Ovary (tissue), 3 donors: ENCODE data around the gene CNNM1.

ENCODE experiments used
- POLR2A ChIP-seq: fragments of 450-650 bp; IDR thresholded peaks from one replicate; pipeline ENCODE4 v1.6.1; 2017; ENCODE audit warnings: antibody characterized with exemption, mild to moderate bottlenecking, moderate library complexity
- TF ChIP-seq, protein P1 (sequence below), 3 donors: fragments of 450-650 bp in 2 of 3; fragments of 200-600 bp in 1 of 3; IDR thresholded peaks; one replicate each; pipeline versions ENCODE4 v1.5.1 to v1.8.0; 2016 to 2022; ENCODE audit warnings: antibody characterized with exemption in 3 of 3, mild to moderate bottlenecking in 1 of 3
- donor health status: DM: no; HTN: no; CAD: no.

DNA sequence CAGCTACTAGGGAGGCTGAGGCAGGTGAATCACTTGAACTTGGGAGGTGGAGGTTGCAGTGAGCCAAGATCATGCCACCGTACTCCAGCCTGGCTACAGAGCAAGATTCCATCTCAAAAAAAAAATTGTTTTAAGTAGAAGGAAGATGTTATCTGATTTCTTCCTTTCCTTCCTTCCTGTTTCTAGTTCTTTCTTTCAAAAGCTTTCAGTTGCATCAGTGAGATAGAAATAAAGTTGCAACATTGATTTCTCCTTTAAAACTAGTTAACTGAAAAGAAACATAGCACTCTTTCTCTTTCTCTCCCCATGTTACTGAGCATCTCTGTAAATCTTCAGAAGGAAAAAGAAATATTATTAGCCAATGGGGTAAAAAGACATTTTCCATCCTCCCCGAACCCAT lies 37.5 kb downstream of the CNNM1 start:
- TF ChIP-seq POLR2A = no peak
- TF ChIP-seq, protein P1, sequence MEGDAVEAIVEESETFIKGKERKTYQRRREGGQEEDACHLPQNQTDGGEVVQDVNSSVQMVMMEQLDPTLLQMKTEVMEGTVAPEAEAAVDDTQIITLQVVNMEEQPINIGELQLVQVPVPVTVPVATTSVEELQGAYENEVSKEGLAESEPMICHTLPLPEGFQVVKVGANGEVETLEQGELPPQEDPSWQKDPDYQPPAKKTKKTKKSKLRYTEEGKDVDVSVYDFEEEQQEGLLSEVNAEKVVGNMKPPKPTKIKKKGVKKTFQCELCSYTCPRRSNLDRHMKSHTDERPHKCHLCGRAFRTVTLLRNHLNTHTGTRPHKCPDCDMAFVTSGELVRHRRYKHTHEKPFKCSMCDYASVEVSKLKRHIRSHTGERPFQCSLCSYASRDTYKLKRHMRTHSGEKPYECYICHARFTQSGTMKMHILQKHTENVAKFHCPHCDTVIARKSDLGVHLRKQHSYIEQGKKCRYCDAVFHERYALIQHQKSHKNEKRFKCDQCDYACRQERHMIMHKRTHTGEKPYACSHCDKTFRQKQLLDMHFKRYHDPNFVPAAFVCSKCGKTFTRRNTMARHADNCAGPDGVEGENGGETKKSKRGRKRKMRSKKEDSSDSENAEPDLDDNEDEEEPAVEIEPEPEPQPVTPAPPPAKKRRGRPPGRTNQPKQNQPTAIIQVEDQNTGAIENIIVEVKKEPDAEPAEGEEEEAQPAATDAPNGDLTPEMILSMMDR (IDR thresholded peaks at IDR 0.05) = no peak
